NOMO-1 treated with DMSO at 0.1 percent for 48 hours (cell line): ENCODE data around the gene SUSD3.
"Not testable (repeated sequence)": the region's sequence is repeated elsewhere in the genome, so short reads cannot be mapped to it uniquely, and the experiment has no call there.

Experiments
- DNase-seq: peaks from one replicate; lab custom pipeline; 2025; ENCODE audit not compliant: unreplicated experiment; lab: John Stamatoyannopoulos, UW

The SUSD3 gene

DNA sequence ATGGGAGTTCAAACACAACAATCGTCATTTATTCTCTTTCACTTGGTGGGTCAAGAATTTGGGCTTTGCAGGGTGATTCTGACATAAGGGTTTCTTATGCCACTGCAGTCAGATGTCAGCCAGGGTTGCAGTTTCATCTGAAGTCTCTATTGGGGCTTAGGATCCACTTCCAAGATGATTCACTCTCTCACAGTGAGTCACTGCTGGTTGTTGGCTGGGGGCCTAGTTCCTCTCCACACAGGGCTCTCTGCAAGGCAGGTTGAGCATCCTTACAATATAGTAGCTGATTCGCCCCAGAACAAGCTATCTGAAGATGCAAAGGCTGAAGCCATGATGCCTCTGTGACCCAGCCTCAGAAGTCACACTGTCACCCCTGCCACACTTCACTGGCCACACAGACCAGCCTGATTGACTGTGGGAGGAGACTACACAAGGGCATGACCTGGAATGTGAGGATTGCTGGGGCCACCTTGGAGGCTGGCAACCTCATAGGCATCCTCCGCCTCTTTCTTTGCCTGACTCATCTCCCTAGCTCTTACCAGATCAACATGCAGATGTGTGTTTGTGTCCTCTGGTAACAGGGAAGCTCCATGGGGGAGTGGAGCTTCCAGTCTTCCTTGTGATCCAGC is 33.1 kb downstream of the SUSD3 start:
- DNase-seq = peak; percentile 21

DNA sequence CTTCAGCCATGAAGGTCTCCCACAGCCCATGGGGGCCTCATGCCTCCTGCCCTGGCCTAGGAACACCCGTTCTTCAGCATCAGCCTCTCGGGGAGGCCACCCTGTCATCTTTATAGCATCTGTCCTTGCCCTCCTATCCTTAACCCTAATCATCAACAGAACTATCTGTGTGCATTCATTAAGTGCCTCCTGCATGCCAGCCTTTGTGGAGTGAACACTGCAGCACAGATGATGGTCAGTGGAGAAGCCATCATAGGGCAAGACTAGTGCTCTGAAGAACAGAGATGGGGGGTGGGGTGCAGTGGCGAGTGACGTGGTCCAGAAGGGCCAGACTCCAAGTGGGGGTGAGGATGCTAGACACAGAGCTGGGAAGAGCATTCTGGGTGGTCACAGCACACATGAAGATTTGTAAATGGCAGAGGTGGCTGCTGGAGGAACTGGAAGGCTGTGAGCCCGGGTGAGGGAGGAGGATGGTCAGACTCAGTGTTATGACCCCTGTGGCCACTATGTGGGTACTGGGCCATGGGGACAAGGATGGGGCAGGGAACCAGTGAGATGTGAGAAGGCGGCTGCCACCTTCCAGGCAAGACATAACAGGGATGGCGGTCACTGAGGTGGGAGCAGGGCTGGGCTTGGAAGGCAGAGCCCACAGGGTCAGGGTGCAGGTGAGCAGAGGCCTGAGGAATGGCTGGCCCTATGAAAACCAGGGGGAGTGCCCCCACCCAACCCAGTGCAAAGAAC is 33.9 kb downstream of the SUSD3 start:
- no peak for DNase-seq

DNA sequence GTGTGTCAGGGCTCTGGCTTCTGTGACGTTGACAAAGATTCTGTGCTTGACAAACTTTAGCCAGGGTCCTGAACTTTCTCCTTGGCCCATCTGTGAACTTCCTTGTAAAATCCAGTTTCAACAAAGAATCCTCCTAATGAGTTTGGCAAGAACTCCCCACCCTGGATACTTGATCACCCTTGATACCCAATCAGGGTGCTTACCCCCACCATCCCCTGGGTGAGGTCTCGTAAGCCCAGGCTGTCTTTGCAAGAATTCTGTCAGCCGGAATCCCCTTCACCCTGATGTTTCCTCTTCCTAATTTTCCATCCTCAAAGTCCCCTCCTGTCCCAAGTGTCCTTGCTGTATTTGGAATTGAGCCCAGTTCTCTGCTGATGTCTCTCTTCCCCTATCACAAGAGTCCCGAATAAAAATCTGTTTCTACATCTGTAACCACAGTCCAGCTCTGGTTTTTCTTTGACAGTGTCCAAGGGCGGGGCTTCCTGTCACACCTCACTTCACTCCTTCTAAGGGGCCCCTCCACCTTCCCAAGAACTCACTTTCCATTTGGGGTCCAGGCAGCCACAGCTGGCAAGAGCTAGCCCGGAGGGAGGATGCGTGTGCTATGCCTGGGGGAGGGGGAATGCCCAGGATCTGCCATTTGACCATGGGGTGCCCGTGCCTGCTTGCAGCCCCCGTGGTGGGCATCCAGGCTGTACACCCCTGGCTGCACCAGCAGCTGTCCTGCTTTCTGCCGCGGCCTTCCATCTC is 34.8 kb downstream of the SUSD3 start:
- peak; percentile 47 for DNase-seq

DNA sequence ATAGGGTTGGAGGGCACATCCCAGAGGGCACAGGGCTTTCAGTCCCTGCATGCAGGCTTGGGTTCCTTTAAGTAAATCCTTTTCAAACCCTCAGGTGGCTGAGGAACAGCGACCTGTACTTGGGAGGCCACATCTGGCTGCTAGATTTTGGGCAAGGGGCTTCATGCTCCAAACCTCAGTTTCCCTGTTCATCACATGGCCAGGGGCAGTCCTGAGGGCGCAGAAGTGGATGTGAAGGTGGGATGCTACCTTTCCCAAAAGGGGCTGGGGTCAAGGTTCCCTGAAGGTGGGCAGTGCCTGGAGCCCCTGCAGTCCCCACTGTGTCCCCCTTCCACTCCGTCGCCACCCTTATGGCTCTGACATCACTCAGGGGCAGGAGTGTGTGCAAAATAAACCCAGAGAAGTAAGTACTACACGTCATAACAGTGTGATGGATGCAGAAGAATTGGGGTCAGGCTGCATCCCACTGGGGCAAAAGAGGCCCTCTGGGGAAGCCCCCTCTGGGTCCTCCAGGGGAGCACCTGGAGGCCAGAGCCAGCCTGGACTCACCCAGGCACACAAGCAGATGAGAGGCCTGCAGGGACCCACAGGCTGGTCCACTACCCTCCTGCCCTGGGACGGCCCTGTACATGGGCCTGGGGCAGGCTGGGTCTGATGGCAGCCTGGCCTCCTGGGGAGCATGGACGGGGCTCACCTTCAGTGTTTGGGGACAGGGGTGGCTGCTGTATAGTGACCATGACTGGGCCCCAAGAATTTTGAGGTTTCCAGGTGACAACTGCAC is 35.6 kb downstream of the SUSD3 start:
- no peak for DNase-seq

DNA sequence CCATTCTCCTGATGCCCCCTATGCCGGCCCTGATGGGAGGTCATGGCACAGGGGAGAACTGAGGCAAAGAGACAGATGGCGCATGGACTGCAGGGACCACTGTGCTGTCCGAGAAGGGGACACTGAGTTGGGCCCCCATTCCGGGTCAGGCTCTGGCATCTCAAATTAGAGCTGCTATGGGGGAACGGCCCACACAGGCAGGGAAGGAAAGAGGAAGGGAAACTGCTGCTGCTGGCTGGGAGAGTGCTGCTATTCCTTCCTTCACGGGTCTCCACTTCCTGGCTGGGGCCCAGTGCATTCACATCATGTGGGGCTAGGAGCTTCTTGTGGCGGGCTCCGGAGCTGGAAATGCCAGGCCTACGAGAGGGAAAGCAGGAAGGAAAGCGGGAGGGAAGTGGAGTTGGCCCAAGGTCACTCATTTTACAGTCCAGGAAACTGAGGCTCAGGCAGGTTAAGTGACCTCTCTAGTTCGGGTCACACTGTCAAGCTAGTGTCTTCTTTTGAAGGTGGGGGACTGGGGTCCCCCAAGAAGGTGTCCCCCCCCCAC is 36.2 kb downstream of the SUSD3 start:
- peak; percentile 88 for DNase-seq

DNA sequence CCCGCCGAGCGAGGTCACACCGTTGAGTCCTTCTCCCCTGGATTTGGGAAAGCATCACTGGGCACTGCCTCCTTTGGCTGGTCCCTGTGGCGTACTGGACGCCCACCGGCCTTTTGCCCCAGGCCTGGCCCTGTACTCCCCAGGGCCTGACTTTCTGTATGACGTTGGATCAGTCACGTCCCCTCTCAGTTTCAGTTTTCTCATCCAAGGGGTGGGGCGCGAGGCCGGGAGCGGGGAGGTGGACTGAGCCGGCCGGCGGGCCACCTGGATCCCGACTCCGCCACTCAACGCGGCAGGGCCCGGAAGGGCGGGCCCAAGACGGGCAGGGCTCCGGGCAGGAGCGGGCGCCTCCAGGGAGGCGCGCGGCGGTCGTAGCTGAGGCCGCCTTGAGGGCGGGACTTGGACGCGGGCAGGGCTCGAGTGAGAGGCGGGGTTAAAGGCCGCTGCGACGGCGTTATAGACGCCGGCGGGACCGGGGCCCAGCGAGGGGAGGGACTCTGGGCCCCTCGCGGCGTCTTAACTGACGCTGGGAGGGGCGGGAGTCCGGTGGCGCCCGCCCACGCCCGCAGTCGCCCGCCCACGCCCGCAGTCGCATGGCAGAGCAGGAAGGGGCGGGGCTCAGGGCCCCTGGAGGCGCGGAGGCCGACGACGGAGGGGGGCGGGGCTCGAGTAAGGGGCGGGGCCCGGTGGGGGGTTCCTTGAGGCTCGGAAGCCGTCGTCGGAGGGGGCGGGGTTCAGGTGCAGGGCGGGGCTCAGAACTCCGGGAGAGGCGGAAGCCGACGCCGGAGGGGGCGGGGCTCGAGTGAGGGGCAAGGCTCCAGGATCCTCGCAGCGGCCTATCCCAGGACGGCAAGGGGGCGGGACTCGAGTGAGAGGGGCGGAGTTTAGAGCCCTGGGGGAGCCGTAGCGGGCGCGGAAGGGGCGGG is 37.0 kb downstream of the SUSD3 start:
- peak; percentile 100 for DNase-seq

DNA sequence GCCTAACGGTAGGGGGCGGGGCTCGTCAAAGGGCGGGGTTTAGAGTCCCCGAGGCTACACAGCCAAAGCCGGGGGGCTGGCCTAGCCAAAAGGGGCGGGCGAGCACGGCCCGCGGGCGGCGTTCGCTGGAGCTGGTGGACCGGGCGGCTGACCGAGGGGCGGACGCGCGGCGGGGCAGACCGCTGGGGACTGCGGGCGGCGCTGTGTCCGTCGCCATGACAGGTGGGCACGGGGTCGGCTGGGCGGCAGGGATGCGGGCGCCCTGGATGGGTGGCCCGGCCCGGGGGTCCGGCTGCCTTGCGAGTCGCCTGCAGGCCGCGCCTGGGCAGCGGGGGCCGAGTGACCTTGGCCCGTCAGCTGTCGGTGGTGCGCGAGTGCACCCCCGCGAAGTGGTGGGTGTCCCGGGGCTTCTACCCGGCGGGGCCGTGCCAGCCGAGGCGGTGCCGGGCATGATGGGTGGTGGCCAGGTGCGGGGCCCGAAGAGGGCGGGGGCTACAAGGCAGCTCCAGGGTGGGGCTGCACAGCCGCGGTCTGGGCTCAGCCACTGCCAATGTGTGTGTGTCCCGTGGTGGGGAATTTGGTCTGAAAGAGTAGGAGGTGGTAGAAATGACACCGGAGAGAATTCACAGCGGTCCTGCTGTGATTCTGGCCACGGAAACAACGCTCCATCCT is 37.8 kb downstream of the SUSD3 start, which contains the start of gene CARD19:
Gene CARD19, plus strand, starts transcription at position 87 of the 672 bp plus-strand sequence. Its CDS starts 129 bp downstream, at position 216.
- no peak for DNase-seq

DNA sequence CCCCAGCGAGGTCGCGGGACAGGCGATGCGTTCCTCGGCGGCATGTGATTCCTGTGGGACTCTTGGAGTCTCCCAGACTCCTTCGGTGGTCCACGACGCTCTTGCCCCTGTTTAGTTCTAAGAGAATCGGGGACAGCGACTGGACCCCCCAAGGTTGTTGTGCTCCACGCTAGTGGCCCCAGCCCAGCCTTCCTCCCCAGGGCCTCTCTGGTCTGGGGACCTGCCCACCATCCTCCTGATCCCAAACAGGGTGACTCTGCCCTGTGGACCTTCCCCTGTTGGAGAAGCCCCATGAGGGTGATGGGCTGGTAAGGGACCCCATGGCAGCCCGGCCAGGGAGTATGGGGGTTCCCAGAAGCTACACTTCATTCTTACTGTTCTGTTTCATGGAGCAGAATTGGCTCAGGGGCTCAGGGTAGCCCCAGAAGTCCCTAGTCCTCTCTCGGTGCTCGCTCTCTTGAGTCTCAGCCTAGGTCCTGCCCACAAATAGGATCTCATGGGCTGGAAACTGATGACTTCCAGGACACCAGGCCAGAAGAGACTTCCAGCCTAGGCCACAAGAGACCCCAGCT is 38.4 kb downstream of the SUSD3 start:
- no peak for DNase-seq

DNA sequence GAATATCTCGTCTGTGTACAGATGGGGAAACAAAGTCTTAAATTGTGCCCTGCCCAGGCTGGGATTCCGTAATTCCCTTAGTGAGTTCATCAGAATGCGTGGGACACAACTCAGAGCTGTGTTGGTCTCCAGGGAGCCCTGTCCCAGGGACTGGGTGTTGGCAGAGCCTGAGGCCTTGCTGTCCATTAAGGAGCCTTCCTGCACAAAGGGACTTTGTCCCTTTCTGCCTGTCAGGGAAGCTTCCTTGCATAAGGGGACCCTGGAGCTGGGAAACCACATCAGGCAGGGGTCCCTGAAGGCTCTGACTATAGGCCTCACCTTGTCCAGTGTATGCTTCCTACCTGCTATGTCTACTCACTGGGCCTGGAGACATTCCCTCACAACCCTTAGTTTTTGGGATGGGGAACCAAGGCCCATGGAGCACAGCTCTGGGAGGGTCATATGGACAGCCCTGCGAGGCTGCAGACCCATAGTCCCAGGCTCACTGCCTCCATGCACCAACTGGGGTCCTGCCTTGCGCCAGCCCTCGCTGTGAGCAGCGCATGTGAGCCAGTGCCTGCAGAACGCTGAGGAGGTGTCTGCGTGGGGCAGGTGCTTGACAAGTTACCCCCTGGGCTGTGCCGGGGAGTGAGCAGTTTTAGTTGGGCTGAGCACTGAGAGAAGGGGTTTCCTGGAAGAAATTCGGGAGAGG is 39.2 kb downstream of the SUSD3 start:
- no peak for DNase-seq

DNA sequence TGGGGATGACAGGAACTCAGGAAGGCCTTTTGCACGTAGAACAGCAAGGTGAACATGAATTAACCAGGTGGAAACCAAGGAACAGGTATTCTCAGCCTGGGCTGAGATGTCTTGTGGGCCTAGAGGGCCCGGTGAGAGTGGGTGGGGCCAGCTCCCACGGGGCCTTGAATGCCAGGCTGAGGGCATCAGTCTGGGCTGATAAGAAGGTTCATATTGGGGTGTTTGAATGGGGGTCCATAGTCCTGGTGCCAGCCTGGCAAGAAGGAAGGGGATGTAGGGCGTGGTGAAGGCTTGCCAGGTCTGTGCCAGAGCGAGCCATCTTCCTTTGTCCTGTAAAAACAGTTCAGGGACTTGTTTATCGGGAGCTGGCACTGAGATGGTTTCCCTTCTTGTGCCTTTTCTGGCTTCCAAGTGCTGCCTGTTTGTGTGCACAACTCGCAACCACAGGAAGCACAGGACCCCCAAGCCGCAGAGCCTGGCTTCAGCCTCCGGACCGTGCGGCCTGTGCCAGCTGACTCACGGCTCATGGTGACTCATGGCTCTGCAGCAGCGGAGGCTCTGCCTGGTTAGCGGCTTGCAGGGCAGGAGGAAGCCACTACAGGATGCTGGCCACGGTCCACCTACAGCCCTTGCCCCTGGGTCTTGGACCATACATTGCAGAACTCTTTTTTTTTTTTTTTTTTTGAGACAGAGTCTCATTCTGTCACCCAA is 39.9 kb downstream of the SUSD3 start:
- DNase-seq = peak; percentile 86

DNA sequence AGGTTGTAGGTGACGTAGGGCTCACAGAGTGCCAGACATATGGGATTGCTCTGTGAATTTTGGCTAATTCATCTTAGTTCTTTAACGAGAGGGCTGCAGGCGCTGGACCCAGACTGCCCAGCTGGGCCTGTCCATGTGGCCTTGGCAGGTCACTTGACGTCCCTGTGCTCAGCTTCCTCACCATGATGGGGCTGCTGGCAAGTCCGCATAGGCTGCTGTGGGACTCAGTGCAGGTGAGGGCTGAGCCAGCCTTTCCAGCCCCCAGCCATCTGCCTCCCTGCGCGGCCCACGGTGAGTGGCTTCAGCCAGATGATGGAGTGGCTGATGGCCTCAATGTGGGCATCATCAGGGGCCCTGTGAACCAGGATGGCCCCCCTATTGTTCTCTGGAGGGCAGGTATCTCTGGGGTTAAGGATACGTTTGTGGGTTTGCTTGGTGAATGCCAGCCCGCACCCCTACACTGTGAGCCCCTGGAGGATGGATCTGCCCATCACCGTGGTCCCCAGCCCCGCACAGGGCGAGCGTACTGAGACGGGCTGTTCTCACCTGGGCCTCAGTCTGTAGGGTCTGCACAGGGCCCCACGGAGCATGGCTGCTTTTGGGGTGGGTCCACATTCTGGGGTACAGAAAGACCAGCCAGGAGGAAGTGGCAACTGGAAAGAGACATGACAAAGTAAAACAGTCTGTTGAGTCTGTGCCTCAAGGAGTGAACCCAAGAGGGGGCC is 41.2 kb downstream of the SUSD3 start:
- no peak for DNase-seq

DNA sequence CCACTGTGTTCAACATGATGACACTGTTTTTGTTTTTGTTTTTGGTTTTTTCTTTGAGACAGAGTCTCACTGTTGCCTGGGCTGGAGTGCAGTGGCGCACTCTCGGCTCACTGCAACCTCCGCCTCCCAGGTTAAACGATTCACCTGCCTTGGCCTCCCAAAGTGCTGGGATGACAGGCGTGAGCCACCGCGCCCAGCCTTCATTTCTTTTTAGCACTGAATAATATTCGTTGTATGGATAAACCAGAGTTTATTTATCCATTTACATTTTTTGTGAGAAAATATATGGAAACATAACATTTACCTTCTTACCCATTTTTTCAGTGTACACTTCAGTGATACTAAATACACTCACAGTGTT is 41.8 kb downstream of the SUSD3 start:
- DNase-seq = no peak

DNA sequence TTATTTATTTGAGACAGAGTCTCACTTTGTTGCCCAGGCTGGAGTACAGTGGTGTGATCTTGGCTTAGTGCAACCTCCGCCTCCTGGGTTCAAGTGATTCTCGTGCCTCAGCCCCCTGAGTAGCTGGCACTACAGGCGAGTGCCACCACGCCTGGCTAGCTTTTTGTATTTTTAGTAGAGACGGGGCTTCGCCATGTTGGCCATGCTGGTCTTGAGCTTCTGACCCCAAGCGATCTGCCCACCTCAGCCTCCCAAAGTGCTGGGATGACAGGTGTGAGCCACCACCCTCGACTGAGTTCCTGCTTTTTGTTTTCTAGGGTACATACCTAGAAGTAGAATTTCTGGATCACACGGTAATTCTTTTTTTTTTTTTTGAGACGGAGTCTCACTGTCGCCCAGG is 42.6 kb downstream of the SUSD3 start:
- DNase-seq = not testable (repeated sequence)

DNA sequence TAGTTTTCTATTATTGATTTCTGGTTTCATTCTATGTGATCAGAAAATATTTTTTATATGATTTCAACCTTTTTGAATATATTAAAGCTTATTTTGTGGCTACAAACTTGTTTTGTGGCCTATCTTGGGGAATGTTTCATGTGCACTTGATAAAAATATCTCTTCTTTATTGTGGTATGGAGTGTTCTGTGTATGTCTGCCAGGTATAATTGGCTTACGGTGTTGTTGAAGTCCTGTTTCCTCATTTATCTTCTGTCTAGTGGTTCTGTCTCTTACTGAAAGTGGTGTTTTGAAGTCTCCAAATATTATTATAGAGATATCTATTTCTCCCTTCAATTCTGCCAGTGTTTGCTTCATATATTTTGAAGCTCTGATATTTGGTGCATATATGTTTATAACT is 47.1 kb downstream of the SUSD3 start:
- no peak for DNase-seq

DNA sequence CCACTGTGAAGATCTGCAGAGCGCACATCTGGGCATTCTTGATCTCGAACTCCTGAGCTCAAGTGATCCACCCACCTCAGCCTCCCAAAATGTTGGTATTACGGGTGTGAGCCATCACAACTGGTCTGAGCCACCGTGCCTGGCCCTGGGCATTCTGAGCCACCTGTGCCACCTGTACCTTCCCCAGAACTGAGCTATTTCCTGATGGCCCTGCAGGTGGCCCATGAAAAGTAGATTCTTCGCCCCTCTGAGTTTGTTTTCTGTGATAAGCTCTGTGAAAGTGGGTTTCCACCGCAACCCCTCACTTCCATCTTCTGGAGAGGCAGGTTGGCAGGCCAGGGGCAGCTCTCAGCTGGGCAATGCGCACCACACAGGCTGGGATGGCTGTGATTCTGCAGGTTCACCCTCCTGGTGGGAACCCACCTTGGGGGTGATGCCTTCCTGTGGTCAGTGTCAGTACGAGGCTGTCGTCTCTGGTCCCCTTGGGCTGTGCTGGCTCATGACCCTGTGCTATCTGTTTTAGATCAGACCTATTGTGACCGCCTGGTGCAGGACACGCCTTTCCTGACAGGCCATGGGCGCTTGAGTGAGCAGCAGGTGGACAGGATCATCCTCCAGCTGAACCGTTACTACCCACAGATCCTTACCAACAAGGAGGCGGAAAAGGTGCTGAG is 48.8 kb downstream of the SUSD3 start:
- no peak for DNase-seq

DNA sequence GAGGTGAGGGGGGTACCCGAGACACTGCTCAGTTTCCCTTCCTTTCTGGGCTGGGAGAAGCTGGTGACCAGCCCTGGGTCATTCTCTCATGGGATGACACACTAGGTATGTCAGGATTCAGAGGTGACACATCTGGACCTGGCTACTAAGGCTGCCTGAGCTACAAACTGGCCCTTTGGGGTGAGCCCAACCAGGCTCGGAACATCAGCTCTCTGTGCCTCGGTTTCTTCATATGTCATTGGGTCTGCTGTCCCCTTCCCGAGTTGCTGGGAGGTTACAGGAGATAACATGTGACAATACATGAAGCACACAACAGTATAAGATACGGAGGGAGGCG is 49.3 kb downstream of the SUSD3 start:
- DNase-seq = no peak
